NB4 (cell line): Measurements from ENCODE around the gene KCNJ5.

ENCODE experiments used
- DNase-seq: peaks from one replicate; pipeline ENCODE4 v3.0.0; 2010; ENCODE audit warnings: low read depth
- H3K4me3 ChIP-seq: one replicate; pipeline ENCODE4 v1.5.1; 2011; ENCODE audit warnings: mild to moderate bottlenecking, low read depth, low read length, moderate library complexity
- MYC ChIP-seq: IDR thresholded peaks from 2 replicates; pipeline ENCODE4 v1.6.1; 2011; ENCODE audit warnings: low read depth, low read length
- POLR2A ChIP-seq: IDR thresholded peaks from 2 replicates; pipeline ENCODE4 v1.6.1; 2011; ENCODE audit warnings: mild to moderate bottlenecking; ENCODE audit not compliant: insufficient read length; ENCODE audit errors: extremely low read depth
- TF ChIP-seq, protein P1 (sequence below): IDR thresholded peaks from 2 replicates; pipeline ENCODE4 v1.6.1; 2011; ENCODE audit warnings: low read depth, low read length
- TF ChIP-seq, protein P2 (sequence below): IDR thresholded peaks from one replicate; pipeline ENCODE4 v1.5.1; 2012; ENCODE audit warnings: low read depth, low read length

Gene KCNJ5

DNA sequence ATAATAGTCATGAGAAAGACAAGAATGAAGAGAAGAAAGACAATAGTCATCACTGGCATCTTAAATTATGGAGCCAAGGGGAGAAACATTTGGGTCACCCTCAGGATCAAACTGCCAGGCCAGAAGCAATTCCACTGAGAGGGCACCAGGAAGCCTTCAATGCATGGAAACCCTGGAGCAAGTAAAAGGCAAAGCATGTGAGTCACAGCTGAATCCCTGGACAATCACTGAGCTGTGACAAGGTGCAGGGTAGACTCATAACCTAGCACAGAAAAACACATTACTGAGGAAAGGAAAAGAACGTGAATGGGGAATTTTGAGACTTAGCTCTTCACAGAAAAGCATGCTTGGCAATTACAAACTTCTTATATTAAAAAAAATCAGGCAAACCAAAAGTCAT, 25.7 kb upstream of the KCNJ5 start:
- no peak overlapping the region for H3K4me3 ChIP-seq
- no peak for DNase-seq
- TF ChIP-seq, protein P1, sequence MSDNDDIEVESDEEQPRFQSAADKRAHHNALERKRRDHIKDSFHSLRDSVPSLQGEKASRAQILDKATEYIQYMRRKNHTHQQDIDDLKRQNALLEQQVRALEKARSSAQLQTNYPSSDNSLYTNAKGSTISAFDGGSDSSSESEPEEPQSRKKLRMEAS: no peak

DNA sequence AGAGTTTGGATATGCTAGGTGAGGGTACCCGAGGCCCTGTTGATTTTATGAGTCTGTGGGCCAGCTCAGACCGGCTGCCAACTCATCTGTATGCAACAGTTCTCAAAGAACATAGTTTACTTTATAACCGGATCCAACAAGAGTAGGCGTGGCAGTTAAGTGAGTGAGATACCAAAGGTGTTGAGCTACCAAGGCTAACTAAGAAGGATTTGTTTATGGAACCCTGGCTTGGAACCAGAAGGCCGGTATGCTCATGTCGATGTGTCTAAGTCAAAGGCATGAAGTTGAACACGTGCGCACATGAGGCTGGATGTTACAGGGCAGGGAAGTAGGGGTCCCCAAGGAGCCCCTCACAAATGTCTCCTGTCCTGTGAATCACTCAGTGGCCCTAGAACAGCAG, 23.9 kb upstream of the KCNJ5 start, which contains the start of gene KCNJ1:
KCNJ1 (minus strand) TSS at position 20 of the 400 bp plus-strand sequence. CDS start 27,053 bp downstream, outside the sequence.
- no peak for DNase-seq
- TF ChIP-seq, protein P1: no peak
- TF ChIP-seq, protein P2, sequence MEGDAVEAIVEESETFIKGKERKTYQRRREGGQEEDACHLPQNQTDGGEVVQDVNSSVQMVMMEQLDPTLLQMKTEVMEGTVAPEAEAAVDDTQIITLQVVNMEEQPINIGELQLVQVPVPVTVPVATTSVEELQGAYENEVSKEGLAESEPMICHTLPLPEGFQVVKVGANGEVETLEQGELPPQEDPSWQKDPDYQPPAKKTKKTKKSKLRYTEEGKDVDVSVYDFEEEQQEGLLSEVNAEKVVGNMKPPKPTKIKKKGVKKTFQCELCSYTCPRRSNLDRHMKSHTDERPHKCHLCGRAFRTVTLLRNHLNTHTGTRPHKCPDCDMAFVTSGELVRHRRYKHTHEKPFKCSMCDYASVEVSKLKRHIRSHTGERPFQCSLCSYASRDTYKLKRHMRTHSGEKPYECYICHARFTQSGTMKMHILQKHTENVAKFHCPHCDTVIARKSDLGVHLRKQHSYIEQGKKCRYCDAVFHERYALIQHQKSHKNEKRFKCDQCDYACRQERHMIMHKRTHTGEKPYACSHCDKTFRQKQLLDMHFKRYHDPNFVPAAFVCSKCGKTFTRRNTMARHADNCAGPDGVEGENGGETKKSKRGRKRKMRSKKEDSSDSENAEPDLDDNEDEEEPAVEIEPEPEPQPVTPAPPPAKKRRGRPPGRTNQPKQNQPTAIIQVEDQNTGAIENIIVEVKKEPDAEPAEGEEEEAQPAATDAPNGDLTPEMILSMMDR: no peak
- no peak for TF ChIP-seq POLR2A
- TF ChIP-seq MYC: no peak
- no peak within 1 kb of the TSS for H3K4me3 ChIP-seq

DNA sequence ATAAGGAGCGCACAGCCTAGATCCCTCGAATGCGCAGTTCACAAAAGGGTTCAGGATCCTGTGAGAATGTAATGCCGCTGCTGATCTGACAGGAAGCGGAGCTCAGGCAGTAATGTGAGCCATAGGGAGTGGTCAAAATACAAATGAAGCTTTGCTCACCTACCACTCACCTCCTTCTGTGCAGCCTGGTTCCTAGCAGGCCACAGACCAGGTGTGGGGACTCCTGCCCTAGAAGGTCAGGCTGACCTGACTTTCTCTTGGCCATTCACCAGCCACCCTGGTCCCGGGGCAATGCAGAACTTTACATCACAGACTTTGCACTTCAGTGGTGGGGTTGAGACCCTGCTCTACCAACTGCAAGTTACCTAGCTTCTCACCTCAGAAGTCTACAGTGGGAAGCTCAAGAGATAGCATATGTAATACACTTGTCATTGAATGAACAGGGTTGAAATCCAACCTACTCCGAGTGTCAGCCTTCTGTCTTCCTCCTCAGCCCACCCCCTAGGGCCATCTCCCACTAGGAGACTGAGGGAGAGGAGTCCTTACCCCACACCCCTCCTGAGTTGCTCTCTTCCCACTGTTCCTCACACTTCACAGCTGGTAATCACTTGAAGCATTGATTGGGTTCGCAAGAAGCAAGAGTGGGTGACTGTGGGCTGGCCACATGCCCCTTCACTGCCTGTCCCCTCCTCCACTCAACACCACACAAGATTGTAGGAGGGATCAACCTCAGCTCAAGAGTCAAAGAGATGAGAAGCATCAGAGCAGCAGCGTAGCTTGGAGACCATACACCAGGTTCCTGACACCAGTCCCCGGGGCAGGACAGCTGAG, 22.1 kb upstream of the KCNJ5 start:
- H3K4me3 ChIP-seq: no peak overlapping the region
- DNase-seq: no peak
- TF ChIP-seq, protein P2: no peak
- no peak for TF ChIP-seq POLR2A
- no peak for TF ChIP-seq MYC
- TF ChIP-seq, protein P1: no peak

DNA sequence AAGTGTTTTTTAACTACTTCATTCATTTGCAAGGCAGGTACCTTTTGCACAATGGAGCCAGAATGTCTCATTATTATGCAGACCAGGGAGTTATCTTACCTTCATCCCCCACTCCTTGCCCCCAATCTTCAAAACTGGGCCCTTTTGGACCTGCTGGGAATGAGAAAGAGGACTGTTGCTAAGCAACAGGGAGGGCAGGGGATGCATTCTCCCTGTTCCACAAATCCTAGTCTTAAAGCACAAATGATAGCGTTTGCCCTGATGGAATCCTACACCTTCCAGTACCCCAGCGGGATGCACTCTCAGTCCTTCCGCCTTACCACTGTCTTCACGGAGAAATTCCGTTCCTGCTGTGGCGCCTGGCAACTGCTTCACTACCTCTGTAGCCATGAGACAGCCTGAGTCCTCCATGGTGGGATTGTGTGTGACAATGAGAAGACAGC, 20.0 kb upstream of the KCNJ5 start:
- no peak overlapping the region for H3K4me3 ChIP-seq
- TF ChIP-seq, protein P2: no peak
- TF ChIP-seq, protein P1: no peak
- no peak for TF ChIP-seq POLR2A
- no peak for TF ChIP-seq MYC
- no peak for DNase-seq

DNA sequence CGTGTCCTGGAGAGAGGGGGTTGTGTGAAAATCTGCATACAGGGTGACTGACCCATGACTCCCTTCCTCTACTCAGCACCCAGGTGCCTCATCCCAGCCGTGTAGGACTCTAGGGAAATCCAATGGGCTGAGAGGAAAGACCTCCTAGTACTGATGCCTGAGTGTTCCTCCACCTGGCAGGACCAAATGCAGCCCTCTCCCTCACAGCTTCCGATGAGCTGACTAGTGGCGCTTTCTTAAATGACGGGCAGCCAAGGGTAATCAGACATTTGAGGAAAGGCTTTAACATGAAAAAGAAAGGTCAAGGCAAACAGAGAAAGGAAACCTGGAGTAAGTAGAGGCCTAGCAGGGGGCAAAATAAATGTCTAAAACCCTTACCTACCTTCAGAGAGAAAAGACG, 19.1 kb upstream of the KCNJ5 start:
- TF ChIP-seq POLR2A: no peak
- no peak for TF ChIP-seq MYC
- TF ChIP-seq, protein P1: no peak
- TF ChIP-seq, protein P2: no peak
- no peak for DNase-seq
- H3K4me3 ChIP-seq: no peak overlapping the region

DNA sequence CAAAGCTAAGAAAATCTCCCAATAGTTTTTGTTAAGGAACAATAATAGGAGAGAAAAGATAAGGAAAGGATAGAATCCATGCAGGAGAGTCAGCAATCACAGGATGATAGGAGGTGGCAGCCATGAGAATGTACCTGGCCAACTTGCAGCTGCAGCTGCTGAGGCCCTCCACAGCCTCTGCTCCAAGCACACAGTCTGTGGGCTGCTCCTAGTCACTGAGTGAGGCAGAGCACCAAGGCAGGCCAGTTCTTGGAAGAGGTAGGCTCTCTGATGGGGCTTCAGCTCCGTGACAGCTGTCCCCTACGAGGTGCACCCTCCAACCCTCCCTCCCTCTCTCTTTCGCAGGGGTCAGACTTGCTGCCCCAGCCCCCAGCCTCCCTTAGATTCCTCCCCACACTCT, 18.6 kb upstream of the KCNJ5 start:
- no peak for DNase-seq
- TF ChIP-seq, protein P2: no peak
- TF ChIP-seq POLR2A (no peak), MYC (no peak)
- TF ChIP-seq, protein P1: no peak
- H3K4me3 ChIP-seq: no peak overlapping the region
